Bronchial smooth muscle cell (primary cell): ENCODE data around the gene TRIM4. TPM values are rescaled to one million over a fixed set of nuclear protein-coding genes. Genes with fewer than 3 reads are reported as not detected.

ENCODE experiments used
- total RNA-seq: library from RNA; depleted of rRNA; stranded (reverse); fragments of >200 nt; gene quantifications from 2 replicates; pipeline ENCODE4 v1.2.1, GENCODE V29; 2014

Gene TRIM4, protein sequence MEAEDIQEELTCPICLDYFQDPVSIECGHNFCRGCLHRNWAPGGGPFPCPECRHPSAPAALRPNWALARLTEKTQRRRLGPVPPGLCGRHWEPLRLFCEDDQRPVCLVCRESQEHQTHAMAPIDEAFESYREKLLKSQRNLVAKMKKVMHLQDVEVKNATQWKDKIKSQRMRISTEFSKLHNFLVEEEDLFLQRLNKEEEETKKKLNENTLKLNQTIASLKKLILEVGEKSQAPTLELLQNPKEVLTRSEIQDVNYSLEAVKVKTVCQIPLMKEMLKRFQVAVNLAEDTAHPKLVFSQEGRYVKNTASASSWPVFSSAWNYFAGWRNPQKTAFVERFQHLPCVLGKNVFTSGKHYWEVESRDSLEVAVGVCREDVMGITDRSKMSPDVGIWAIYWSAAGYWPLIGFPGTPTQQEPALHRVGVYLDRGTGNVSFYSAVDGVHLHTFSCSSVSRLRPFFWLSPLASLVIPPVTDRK
- 23.3 and 26.1 TPM in 2 replicates for total RNA-seq

GRCh38 chr7:99918959-99919813 lies at the start of gene TRIM4:
TRIM4 (minus strand) TSS chr7:99919530; CDS start chr7:99919401, 129 bp downstream.

DNA sequence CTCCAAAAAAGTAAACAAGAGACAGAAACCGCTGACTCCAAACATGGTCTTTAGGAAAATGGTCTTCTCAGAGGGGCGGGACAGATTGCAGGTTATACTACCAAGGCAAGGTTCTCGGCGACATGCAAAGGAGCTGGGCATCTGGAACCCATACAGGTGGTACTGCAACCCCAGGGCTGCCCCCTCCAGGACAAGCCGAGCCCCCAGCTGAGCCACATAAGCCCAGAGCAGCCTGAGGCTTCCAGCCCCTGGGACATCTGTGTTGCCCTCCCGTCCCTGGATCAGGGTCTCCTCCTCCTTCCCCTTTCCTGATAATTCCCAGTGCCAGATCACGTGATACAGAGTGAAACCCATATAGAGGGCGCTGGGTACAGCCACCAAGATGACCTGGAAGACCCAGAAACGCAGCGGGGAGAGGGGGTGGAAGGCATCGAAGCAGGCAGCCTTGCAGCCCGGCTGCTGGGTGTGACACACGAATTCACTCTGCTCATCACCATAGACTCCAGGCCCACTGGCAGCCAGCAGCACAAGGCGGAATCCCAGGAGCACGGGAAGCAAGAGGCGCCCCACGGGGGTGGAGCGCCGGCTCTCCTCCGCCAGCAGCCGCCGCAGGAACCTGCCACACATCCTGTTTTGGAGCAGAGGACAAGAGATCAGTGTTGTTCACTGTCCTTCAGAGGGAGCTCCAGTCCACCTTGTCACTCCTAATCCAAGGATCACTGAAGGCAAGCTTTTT lies 9.8 kb upstream of the TRIM4 start, which contains the start of gene GJC3:
Gene GJC3, minus strand, starts transcription at position 627 of the 736 bp plus-strand sequence. Its CDS starts 0 bp downstream, at position 627.

GRCh38 chr7:99876933-99877332 lies 42.4 kb downstream of the TRIM4 start, which contains the start of gene OR2AE1:
OR2AE1 (minus strand) TSS chr7:99877033; CDS start chr7:99877033, 0 bp downstream.

Other genes with a start within 250 kb of the TRIM4 start
- 3.1 and 3.9 TPM in 2 replicates for gene CYP3A5, start 239.5 kb downstream of the TRIM4 start, total RNA-seq
- 0.34 and 1.1 TPM in 2 replicates for gene CYP3A7, start 184.3 kb downstream of the TRIM4 start, total RNA-seq
- gene CYP3A4, start 135.3 kb downstream of the TRIM4 start, total RNA-seq: not detected in 2 replicates
- gene CYP3A43, start 91.5 kb downstream of the TRIM4 start, total RNA-seq: not detected in 2 replicates
- gene OR2AE1, start 42.5 kb downstream of the TRIM4 start, total RNA-seq: 0.16 and 0.34 TPM in 2 replicates
- not detected in 2 replicates for gene GJC3, start 10.1 kb upstream of the TRIM4 start, total RNA-seq
- not detected in 2 replicates for gene AZGP1, start 56.5 kb upstream of the TRIM4 start, total RNA-seq
- 35.5 and 51.7 TPM in 2 replicates for gene ZKSCAN1, start 96.1 kb upstream of the TRIM4 start, total RNA-seq
- 8.8 and 10.2 TPM in 2 replicates for gene ZSCAN21, start 130.2 kb upstream of the TRIM4 start, total RNA-seq
- 22.9 and 25.6 TPM in 2 replicates for gene ZNF3, start 162.2 kb upstream of the TRIM4 start, total RNA-seq
- 82.7 and 117 TPM in 2 replicates for gene COPS6, start 169.4 kb upstream of the TRIM4 start, total RNA-seq
- 24.1 and 28.4 TPM in 2 replicates for gene MCM7, start 181.9 kb upstream of the TRIM4 start, total RNA-seq
- 28.9 and 29.3 TPM in 2 replicates for gene AP4M1, start 182.1 kb upstream of the TRIM4 start, total RNA-seq
- 17.9 and 23.8 TPM in 2 replicates for gene TAF6, start 199.8 kb upstream of the TRIM4 start, total RNA-seq
- 44.4 and 75.6 TPM in 2 replicates for gene CNPY4, start 200.1 kb upstream of the TRIM4 start, total RNA-seq
- gene MBLAC1, start 207.4 kb upstream of the TRIM4 start, total RNA-seq: 1.8 and 4.7 TPM in 2 replicates
- gene LAMTOR4, start 229.4 kb upstream of the TRIM4 start, total RNA-seq: 128 and 148 TPM in 2 replicates
- gene TRAPPC14, start 239.2 kb upstream of the TRIM4 start, total RNA-seq: 4.4 and 5.9 TPM in 2 replicates
- 2.8 and 5.4 TPM in 2 replicates for gene GAL3ST4, start 249.1 kb upstream of the TRIM4 start, total RNA-seq